ENCODE data around the gene LCP2.

The LCP2 gene
- total RNA-seq, result 47.8 to 379 (median 107) reads per million in 18 experiments

GRCh38 chr5:170297589-170298462, at the start of gene LCP2:
TSS of gene LCP2 (minus strand) at chr5:170297777. CDS start at chr5:170297611, 166 bp downstream.
- peak; percentile 82 to 85 for DNase-seq

GRCh38 chr5:170347022-170347567, 49.5 kb upstream of the LCP2 start:
- DNase-seq, result no peak

GRCh38 chr5:170345971-170346370, 48.4 kb upstream of the LCP2 start:
- DNase-seq, result no peak

GRCh38 chr5:170343177-170343576, 45.6 kb upstream of the LCP2 start:
- DNase-seq, result no peak

- DNase-seq, result peak in 1 of 2 donors; percentile 38
These were observed 44.7 kb upstream of the LCP2 start for GRCh38 chr5:170342153-170342725.

GRCh38 chr5:170341545-170341944, 44.0 kb upstream of the LCP2 start:
- DNase-seq, result no peak

- no peak for DNase-seq
These were observed 42.2 kb upstream of the LCP2 start for GRCh38 chr5:170339780-170340167.

GRCh38 chr5:170338933-170339779, 41.6 kb upstream of the LCP2 start:
- peak; percentile 40 to 61 for DNase-seq

GRCh38 chr5:170338291-170338690, 40.7 kb upstream of the LCP2 start:
- no peak for DNase-seq

GRCh38 chr5:170337045-170337733, 39.6 kb upstream of the LCP2 start:
- peak in 1 of 2 donors; percentile 31 for DNase-seq

- peak in 1 of 2 donors; percentile 23 for DNase-seq
These were observed 38.5 kb upstream of the LCP2 start for GRCh38 chr5:170336065-170336464.

GRCh38 chr5:170334626-170335025, 37.0 kb upstream of the LCP2 start:
- DNase-seq, result no peak

GRCh38 chr5:170333161-170333910, 35.8 kb upstream of the LCP2 start:
- DNase-seq, result peak; percentile 93 to 96

- DNase-seq, result no peak
These were observed 34.5 kb upstream of the LCP2 start for GRCh38 chr5:170332058-170332457.

- peak in 1 of 2 donors; percentile 59 for DNase-seq
These were observed 33.0 kb upstream of the LCP2 start for GRCh38 chr5:170330568-170331054.

GRCh38 chr5:170329524-170329923, 31.9 kb upstream of the LCP2 start:
- no peak for DNase-seq

- peak; percentile 47 to 52 for DNase-seq
These were observed 30.3 kb upstream of the LCP2 start for GRCh38 chr5:170327829-170328228.

GRCh38 chr5:170327168-170327567, 29.6 kb upstream of the LCP2 start:
- no peak for DNase-seq

- DNase-seq, result no peak
These were observed 21.7 kb upstream of the LCP2 start for GRCh38 chr5:170319301-170319700.

- peak; percentile 74 for DNase-seq
These were observed 19.9 kb upstream of the LCP2 start for GRCh38 chr5:170317499-170317898.

GRCh38 chr5:170316937-170317336, 19.4 kb upstream of the LCP2 start:
- DNase-seq, result no peak

All from inflammatory macrophage (primary cell).